Astrocyte (in vitro differentiated cells and primary cell): ENCODE data around the gene RAF1. TPM values are rescaled to one million over a fixed set of nuclear protein-coding genes. Genes with fewer than 3 reads are reported as not detected.

Experiments used
- DNase-seq: peaks from one replicate; pipeline ENCODE4 v3.0.0-alpha.2; 2010; ENCODE audit warnings: low read depth
- FAIRE-seq: peaks from 2 replicates; lab custom pipeline; 2011; peaks lifted over from hg19 to GRCh38; lab: Jason Lieb, UNC
- H2AFZ ChIP-seq: 2 replicates; pipeline ENCODE4 v1.6.0; 2012; ENCODE audit warnings: low read depth, low read length, inconsistent platforms
- H3K27ac ChIP-seq: 2 replicates; pipeline ENCODE4 v1.5.1; 2011; ENCODE audit warnings: low read depth, low read length, inconsistent platforms
- H3K27me3 ChIP-seq: 2 replicates; pipeline ENCODE4 v1.6.0; 2011; ENCODE audit warnings: low read length, inconsistent platforms; ENCODE audit not compliant: insufficient read depth
- H3K36me3 ChIP-seq: 2 replicates; pipeline ENCODE4 v1.5.1; 2011; ENCODE audit warnings: low read length, inconsistent platforms; ENCODE audit not compliant: insufficient read depth
- H3K4me1 ChIP-seq: 2 replicates; pipeline ENCODE4 v1.5.1; 2011; ENCODE audit warnings: low read length, inconsistent platforms; ENCODE audit not compliant: insufficient read depth
- H3K4me2 ChIP-seq: 2 replicates; pipeline ENCODE4 v1.6.0; 2012; ENCODE audit warnings: low read length, inconsistent platforms
- H3K4me3 ChIP-seq: 2 replicates; pipeline ENCODE4 v1.5.1; 2011; ENCODE audit warnings: low read depth, mild to moderate bottlenecking, low read length, inconsistent platforms; ENCODE audit not compliant: insufficient read depth
- H3K79me2 ChIP-seq: 2 replicates; pipeline ENCODE4 v1.6.0; 2012; ENCODE audit warnings: mild to moderate bottlenecking, low read length, inconsistent platforms; ENCODE audit not compliant: insufficient read depth
- H3K9ac ChIP-seq: 2 replicates; pipeline ENCODE4 v1.6.0; 2012; ENCODE audit warnings: mild to moderate bottlenecking, low read length, inconsistent platforms
- H3K9me3 ChIP-seq: 2 replicates; pipeline ENCODE4 v1.5.1; 2012; ENCODE audit warnings: low read depth, mild to moderate bottlenecking, low read length, inconsistent platforms; ENCODE audit not compliant: insufficient read depth
- H4K20me1 ChIP-seq: 2 replicates; pipeline ENCODE4 v1.6.0; 2012; ENCODE audit warnings: low read length, inconsistent platforms; ENCODE audit not compliant: insufficient read depth
- H3K27ac Mint-ChIP-seq: one replicate; pipeline ENCODE4 v1.8.0; 2021; ENCODE audit warnings: mild to moderate bottlenecking, mixed read lengths; ENCODE audit not compliant: unreplicated experiment
- H3K27me3 Mint-ChIP-seq: one replicate; pipeline ENCODE4 v1.8.0; 2021; ENCODE audit warnings: low read depth, mixed read lengths; ENCODE audit not compliant: unreplicated experiment
- H3K36me3 Mint-ChIP-seq: one replicate; pipeline ENCODE4 v1.8.0; 2021; ENCODE audit warnings: low read depth, mixed read lengths; ENCODE audit not compliant: unreplicated experiment
- H3K4me1 Mint-ChIP-seq: one replicate; pipeline ENCODE4 v1.8.0; 2021; ENCODE audit warnings: low read depth, mixed read lengths; ENCODE audit not compliant: unreplicated experiment
- H3K4me3 Mint-ChIP-seq: one replicate; pipeline ENCODE4 v1.8.0; 2021; ENCODE audit warnings: mild to moderate bottlenecking, moderate library complexity, mixed read lengths; ENCODE audit not compliant: unreplicated experiment
- H3K9me3 Mint-ChIP-seq: one replicate; pipeline ENCODE4 v1.8.0; 2021; ENCODE audit warnings: mild to moderate bottlenecking, mixed read lengths; ENCODE audit not compliant: unreplicated experiment
- EZH2 ChIP-seq: IDR thresholded peaks from 2 replicates; pipeline ENCODE4 v1.6.1; 2012; ENCODE audit warnings: mild to moderate bottlenecking, low read length, inconsistent platforms; ENCODE audit not compliant: insufficient read depth
- total RNA-seq: library from RNA; stranded (reverse); gene quantifications from 2 replicates; pipeline ENCODE4 v1.2.1, GENCODE V29; 2021
- TF ChIP-seq, protein P1 (sequence below): IDR thresholded peaks from 2 replicates; pipeline ENCODE4 v1.5.1; 2011; ENCODE audit warnings: low read depth, mild to moderate bottlenecking, inconsistent platforms, low read length, moderate library complexity; ENCODE audit not compliant: insufficient read depth

Gene RAF1
- total RNA-seq, 1 donor from 2014 or later: 80.9 TPM

DNA sequence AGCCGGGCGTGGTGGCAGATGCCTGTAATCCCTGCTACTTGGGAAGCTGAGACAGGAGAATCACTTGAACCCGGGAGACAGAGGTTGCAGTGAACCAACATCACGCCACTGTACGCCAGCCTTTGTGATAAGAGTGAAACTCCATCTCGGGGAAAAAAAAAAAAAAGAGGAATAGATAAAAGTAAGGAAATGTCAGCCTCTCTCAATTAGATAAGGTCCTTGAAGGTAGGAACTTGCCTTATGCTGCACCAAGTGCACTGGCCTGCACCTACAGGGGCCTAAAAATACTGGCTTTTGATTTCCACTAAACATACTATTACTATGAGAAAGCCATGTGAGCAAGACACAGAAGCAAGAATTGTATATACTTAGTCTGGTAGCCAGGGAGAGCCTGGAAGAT, 7.1 kb downstream of the RAF1 start:
- peaks cover 3% of the 10 kb centered on the region for H3K36me3 Mint-ChIP-seq
- no peak overlapping the region for H3K4me2 ChIP-seq
- no peaks in the 10 kb centered on the region for H3K27me3 ChIP-seq
- H3K4me3 Mint-ChIP-seq: no peak overlapping the region
- peaks cover 29% of the 10 kb centered on the region for H3K4me1 Mint-ChIP-seq
- H4K20me1 ChIP-seq: peaks cover 71% of the 10 kb centered on the region
- H3K27me3 Mint-ChIP-seq: no peaks in the 10 kb centered on the region
- H3K27ac Mint-ChIP-seq: no peak overlapping the region
- no peak for TF ChIP-seq EZH2
- TF ChIP-seq, protein P1, sequence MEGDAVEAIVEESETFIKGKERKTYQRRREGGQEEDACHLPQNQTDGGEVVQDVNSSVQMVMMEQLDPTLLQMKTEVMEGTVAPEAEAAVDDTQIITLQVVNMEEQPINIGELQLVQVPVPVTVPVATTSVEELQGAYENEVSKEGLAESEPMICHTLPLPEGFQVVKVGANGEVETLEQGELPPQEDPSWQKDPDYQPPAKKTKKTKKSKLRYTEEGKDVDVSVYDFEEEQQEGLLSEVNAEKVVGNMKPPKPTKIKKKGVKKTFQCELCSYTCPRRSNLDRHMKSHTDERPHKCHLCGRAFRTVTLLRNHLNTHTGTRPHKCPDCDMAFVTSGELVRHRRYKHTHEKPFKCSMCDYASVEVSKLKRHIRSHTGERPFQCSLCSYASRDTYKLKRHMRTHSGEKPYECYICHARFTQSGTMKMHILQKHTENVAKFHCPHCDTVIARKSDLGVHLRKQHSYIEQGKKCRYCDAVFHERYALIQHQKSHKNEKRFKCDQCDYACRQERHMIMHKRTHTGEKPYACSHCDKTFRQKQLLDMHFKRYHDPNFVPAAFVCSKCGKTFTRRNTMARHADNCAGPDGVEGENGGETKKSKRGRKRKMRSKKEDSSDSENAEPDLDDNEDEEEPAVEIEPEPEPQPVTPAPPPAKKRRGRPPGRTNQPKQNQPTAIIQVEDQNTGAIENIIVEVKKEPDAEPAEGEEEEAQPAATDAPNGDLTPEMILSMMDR: no peak
- H3K4me1 ChIP-seq: peaks cover 18% of the 10 kb centered on the region
- H3K9ac ChIP-seq: no peak overlapping the region
- H3K27ac ChIP-seq: no peak overlapping the region
- H3K79me2 ChIP-seq: peaks cover 100% of the 10 kb centered on the region
- DNase-seq (no peak), FAIRE-seq (no peak)
- no peak overlapping the region for H3K4me3 ChIP-seq
- no peaks in the 10 kb centered on the region for H3K9me3 ChIP-seq
- no peaks in the 10 kb centered on the region for H3K9me3 Mint-ChIP-seq
- peaks cover 3% of the 10 kb centered on the region for H3K36me3 ChIP-seq
- no peak overlapping the region for H2AFZ ChIP-seq

DNA sequence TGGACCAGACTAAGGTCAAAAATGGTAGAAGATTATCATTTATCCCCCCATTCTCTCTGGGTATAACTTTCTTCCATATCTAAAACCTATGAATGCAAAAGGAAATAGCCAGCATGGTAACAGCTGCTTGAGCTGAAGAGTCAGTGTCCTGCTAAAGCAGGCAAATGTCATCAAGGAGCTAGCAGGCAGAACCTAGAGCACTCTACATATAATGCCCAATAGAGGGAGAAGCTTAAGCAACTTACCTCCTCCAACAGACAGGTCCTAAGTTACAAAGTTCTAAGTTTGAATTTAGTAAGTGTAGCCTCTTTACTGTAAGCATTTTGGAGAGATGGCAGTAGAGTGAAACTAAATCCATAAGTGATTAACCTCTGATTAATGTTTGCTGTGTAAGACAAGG, 7.7 kb downstream of the RAF1 start:
- H3K27ac ChIP-seq: no peak overlapping the region
- peaks cover 99% of the 10 kb centered on the region for H3K79me2 ChIP-seq
- no peaks in the 10 kb centered on the region for H3K27me3 Mint-ChIP-seq
- DNase-seq (no peak), FAIRE-seq (no peak)
- H2AFZ ChIP-seq: no peak overlapping the region
- no peak overlapping the region for H3K27ac Mint-ChIP-seq
- H3K9me3 Mint-ChIP-seq: no peaks in the 10 kb centered on the region
- H3K9ac ChIP-seq: no peak overlapping the region
- peaks cover 3% of the 10 kb centered on the region for H3K36me3 Mint-ChIP-seq
- H3K9me3 ChIP-seq: no peaks in the 10 kb centered on the region
- no peak overlapping the region for H3K4me2 ChIP-seq
- H3K4me3 Mint-ChIP-seq: no peak overlapping the region
- peaks cover 29% of the 10 kb centered on the region for H3K4me1 Mint-ChIP-seq
- H3K4me1 ChIP-seq: peaks cover 18% of the 10 kb centered on the region
- H3K27me3 ChIP-seq: no peaks in the 10 kb centered on the region
- H3K4me3 ChIP-seq: no peak overlapping the region
- peaks cover 70% of the 10 kb centered on the region for H4K20me1 ChIP-seq
- peaks cover 3% of the 10 kb centered on the region for H3K36me3 ChIP-seq
- TF ChIP-seq EZH2: no peak
- TF ChIP-seq, protein P1: no peak

DNA sequence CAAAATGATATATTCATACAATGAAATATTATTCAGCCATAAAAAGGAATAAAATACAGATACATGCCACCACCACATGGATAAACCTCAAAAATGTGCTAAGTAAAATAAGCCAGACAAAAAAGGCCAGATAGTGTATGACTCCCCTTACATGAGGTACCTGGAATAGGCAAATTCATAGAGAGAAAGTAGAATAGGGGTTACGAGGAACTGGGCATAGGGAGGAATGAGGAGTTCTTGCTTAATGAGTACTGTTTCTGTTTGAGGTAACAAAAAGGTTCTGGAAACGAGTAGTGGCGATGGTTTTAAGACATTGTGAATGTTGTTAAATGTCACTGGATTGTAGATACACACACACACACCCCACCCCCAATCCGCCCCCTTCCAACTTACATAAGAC, 8.2 kb downstream of the RAF1 start:
- H3K36me3 ChIP-seq: peaks cover 3% of the 10 kb centered on the region
- H3K4me2 ChIP-seq: no peak overlapping the region
- FAIRE-seq (no peak), DNase-seq (no peak)
- Mint-ChIP-seq H3K36me3 (peaks cover 3% of the 10 kb centered on the region), H3K27me3 (no peaks in the 10 kb centered on the region), H3K4me3 (no peak overlapping the region), H3K9me3 (no peaks in the 10 kb centered on the region), H3K4me1 (peaks cover 29% of the 10 kb centered on the region), H3K27ac (no peak overlapping the region)
- TF ChIP-seq, protein P1: no peak
- no peak for TF ChIP-seq EZH2
- H3K27me3 ChIP-seq: no peaks in the 10 kb centered on the region
- H4K20me1 ChIP-seq: peaks cover 71% of the 10 kb centered on the region
- H3K27ac ChIP-seq: no peak overlapping the region
- peaks cover 18% of the 10 kb centered on the region for H3K4me1 ChIP-seq
- H3K9me3 ChIP-seq: no peaks in the 10 kb centered on the region
- H3K4me3 ChIP-seq: no peak overlapping the region
- H2AFZ ChIP-seq: no peak overlapping the region
- H3K9ac ChIP-seq: no peak overlapping the region
- H3K79me2 ChIP-seq: peaks cover 99% of the 10 kb centered on the region
